EL (cell line): Measurements from ENCODE around the gene COL9A3.

Experiments
- DNase-seq: peaks from one replicate; pipeline ENCODE4 v3.0.0-alpha.2; 2016

COL9A3 gene

GRCh38 chr20:62816884-62817873 lies at the start of gene COL9A3:
Gene COL9A3 (plus strand): TSS chr20:62817050. CDS start chr20:62817065, 15 bp downstream.
- no peak for DNase-seq

- DNase-seq, result no peak
These were observed 48.7 kb upstream of the COL9A3 start for GRCh38 chr20:62768234-62768546.

DNA sequence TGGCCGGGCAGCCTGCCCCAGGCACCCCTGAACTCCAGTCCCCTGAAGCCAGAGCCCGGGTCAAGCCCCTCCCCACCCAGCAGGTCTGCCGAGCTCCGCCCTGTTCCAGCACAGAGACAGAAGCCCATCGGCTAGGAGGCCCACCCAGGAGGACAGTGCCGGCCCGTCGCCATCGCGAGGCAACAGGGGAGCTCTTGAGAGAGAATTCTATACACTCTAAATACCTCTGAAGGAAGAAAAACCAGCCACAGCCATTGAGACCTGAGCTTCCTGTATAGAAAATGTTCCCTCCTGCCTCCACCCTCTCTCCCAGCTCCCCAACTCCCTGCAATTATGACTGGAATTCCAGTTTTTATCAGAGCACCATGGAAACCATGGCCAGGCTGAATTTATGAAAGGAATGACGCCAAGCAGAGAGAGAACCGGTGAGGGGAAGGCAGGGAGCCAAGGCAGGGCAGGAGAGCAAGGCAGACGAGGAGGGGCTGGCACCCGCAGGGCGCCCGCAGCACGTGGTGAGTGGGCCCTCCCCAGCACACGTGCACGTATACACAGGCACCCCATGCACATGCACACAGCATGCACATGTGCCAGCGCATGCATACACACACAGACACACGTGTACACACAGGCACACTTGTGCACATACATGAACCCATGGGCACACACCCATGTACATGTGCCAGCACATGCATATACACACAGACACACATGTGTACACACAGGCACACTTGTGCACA lies 48.1 kb upstream of the COL9A3 start:
- DNase-seq, result peak; percentile 36

GRCh38 chr20:62769346-62770071 lies 47.3 kb upstream of the COL9A3 start:
- no peak for DNase-seq

DNA sequence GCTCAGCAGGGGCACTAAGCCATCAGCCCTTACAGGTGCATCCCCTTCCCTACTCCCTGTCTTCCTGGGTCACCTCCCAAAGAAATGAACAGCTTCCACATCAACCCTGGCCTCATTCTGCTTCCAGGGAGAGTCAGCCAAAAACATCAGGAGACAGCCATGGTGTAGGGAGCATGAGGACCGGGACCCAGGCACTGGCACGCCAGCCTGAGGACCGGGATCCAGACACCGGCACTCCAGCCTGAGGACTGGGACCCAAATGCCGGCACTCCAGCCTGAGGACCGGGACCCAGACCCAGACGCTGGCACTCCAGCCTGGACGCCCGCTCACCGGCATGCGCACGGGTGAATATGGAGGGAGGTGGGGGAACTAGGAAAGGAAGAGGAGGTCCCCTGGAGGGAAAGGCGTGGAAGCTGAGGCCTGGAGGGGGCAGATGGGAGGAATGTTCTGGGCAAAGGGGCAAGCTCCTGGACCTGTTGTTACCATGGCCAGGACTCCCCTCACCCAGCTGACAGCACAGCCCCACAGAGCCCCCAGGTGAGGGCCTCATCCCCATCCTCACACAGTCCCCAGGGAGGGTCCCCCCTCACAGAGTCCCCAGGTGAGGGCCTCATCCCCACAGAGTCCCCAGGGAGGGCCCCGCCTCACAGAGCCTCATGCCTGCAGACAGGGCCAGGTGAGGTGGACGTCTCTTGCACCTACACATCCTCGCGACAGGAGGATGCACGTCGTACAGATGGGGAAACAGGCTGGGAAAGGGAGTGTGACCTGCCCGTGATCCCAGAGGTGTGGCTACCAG lies 46.5 kb upstream of the COL9A3 start:
- DNase-seq, result no peak

DNA sequence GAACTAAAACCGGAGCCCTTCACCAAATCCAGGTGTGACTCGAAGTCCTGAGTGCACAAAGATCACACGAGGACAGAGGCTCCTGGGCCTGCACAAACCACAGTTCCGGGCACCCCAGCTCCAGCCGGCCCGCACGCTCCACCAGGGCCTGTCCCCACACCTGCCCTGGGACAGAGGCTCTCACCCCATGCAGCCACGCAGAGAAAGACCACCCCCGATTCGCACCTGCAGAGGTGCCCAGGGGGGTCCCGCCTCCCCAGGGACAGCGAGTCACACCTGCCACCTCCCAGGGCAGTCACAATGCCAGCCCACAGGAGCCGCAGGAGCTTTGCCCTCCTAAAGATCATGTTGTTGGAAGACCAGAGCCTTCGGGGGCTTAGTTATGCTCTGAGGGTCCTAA lies 45.9 kb upstream of the COL9A3 start:
- no peak for DNase-seq

DNA sequence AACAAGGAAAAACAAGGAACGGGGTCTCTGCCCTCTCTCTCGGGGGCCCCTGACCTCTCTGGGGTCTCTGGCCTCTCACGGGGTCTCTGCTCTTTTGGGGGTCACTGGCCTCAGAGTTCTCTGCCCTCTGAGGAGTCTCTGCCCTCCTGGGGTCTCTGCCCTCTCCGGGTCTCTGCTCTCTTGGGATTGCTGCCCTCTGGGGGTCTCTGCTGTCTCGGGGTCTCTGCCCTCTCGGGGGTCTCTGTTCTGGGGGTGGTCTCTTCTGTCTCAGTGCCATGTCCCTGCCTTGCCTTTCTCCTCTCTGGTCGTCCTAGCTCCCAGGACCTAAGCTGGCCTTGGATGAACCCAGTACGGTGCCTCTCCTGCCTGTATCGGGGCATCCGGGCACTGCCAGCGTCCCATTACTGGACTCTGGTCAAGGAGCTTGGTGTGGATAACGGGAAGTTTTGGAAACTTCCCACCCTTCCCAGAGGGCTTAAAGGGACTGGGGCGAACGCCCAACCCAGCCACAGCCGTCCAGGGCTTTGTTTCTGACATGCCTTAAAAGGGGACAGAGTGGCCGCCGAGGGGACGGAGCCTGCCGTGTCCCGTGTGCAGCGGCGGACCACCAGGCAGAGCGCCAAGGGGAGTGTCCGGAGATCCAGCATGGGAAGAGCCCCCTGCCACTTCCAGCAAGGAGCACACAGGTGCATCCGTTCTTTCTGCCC lies 45.3 kb upstream of the COL9A3 start:
- DNase-seq, result no peak

DNA sequence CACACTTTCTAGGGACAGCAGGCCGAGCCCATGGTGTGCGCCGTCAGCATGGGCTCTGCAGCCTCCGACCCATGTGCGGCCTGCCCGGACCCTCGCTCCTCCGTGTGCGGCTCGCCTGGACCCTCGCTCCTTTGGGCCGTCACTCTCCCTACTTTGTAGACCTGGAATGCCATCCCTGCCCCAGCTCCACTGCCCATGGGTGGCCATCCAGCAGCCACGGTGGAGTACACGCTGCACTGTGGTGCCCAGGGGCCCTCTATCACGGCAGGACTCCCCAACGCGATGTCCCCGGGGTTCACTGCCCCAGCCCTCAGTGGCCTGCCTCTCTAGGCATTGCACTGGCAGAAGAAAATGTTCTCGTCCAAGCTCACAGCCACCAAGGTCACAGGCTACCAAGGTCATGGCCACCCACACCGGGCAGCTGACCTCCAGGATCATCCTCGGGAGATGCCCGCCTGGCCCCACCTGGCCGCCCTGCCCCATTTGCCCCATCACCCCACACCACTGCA lies 44.7 kb upstream of the COL9A3 start:
- no peak for DNase-seq

DNA sequence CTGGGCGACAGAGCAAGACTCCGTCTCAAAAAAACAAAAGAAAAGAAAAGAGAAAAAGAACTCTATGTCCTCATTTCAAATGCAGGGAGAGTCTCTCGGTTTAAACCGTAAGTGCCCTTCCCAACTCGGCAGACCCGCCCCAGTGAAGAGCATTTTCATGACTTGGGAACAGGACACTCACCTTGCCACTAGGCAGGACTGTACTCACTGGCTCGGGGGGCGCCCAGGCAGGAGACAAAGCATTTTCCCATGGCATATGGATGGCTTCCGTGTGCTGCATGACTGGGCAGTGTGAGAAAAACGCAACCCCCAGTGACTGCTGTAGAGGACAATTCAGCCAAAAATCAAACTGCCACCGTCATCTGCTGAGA lies 44.2 kb upstream of the COL9A3 start:
- DNase-seq, result no peak

- DNase-seq, result peak; percentile 12
These were observed 43.6 kb upstream of the COL9A3 start for GRCh38 chr20:62772990-62773844.

DNA sequence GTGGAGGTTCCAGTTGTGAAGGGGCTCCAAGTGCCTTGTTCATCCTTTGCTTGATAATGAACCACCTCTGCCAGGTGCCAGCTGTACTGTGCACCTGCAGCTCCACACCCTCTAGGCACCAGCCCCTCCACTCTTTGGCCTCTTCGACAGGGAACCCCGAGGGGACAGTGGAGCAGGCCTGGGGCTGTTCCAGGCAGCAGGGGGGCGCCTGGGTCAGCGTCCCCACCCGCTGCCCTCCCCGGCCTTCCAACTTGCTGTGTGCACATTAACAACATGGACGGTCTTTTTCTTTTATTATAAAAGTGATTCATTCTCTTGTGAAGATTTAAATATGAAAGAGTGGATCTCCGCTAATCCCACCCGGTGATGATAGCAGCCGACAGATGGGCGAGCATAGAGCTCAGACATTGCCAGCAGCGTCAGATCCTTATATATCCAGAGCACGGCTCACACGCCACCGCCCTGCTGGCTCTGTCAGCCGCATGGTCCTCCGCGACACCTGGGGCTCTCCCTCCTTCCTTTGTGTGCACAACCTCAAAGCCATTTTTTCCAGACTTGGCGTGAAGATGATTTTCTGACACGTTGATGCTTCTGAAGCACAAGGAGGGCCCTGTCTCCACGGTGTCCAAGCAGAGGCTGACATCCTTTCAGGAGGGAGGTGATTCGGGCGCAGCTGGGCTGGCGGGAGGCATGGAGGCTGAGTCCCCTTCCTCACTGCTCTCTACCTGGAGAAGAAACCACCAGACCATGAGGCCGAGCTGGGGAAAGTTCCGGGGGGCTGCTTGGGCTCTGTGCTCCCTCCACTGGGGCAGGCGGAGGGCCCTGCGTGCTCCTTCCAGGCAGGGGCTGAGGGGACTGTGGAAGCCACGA lies 42.8 kb upstream of the COL9A3 start:
- no peak for DNase-seq

- no peak for DNase-seq
These were observed 42.1 kb upstream of the COL9A3 start for GRCh38 chr20:62774762-62775161.

GRCh38 chr20:62775206-62775605 lies 41.6 kb upstream of the COL9A3 start:
- DNase-seq, result no peak

DNA sequence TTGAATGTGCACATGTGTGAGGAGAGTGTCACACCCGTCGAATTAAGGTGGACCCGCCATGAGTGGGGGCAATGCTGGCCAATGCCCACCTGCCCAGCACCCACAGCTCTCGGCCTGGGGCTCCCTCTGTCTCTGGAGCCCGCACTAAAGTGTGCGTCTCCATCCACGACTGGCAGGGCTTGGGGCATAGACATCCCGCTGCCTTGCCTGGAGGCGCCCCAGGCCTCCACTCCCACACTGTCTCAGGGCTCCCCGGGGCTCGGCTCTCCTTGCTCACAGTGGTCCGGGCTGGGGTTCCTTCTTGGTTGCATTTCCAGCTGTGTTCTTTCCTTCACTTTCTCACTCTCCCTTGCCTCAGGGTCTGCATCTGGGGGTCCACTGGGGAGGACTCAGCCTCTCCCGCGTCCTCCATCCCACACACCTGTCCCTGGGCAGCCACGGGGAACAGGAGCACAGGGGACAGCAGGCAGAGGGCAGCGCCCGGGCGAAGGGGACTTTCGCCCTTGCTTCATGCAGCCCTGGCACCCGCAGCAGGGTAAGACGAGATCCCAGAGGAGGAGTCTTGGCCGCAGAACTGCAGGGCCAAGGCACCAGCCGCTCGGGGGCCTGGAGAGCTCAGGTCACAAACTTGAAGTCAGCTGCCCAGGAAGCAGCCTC lies 40.7 kb upstream of the COL9A3 start:
- DNase-seq, result no peak

DNA sequence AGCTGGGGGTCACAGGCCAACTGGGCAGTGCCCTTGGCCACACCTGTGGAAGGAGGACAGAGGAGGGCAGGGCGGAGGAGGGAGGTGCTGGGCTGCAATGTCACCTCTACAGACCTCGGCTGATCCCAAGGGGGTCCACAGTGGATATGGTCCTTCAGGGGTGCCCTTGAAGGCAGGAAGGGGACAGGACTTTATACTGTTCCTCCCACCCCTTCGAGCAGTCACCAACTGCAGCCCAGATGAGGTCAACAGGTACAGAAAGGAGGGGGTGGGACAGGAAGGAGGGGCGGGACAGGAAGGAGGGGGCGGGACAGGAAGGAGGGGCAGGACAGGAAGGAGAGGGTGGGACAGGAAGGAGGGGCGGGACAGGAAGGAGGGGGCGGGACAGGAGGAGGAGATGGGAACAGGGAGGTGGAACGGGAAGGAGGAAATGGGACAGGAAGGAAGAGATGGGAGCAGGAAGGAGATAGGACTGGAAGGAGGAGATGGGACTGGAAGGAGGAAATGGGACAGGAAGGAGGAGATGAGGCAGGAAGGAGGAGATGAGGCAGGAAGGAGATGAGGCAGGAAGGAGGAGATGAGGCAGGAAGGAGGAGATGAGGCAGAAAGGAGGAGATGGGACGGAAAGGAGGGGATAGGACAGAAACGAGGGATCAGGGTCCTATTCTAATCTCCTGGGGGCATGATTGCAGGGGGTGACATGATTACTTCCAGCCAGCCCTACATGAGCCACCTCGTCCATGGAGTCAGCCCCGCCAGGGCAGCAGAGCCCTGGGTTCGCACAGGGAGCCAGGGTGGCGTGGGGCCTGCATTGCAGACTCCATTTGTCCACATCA lies 39.9 kb upstream of the COL9A3 start:
- DNase-seq, result peak; percentile 65

DNA sequence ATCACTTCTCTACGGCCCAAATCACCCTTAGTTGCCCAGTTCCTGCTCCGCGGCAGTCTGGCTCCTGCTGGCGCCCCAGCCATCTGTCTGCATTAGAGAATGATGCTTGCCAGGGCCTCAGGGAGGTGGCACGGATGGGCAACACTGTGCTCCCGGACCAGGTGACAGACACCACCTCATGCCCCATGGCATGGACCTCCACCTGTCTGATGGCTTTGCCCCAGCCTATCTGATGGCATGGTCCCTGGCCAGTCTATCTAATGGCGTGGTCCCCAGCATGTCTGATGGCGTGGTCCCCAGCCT lies 39.4 kb upstream of the COL9A3 start:
- DNase-seq, result no peak

- DNase-seq, result no peak
These were observed 38.8 kb upstream of the COL9A3 start for GRCh38 chr20:62778058-62778457.
